T-helper 2 cell treated with Interferon-gamma antibody and Interleukin-4, amounts not matched to agents 5 μg/mL and 100 μg/mL, for 36 hours (primary cell): ENCODE measurements around the gene CCPG1.
A peak's percentile ranks its signal among the peaks of the same experiment; 100 is the strongest.
"Not testable (repeated sequence)": the region's sequence is repeated elsewhere in the genome, so short reads cannot be mapped to it uniquely, and the experiment has no call there.

ENCODE experiments used
- DNase-seq: peaks from one replicate; pipeline ENCODE4 v3.0.0; 2021; ENCODE audit warnings: low spot score
- H3K27ac Mint-ChIP-seq: one replicate; pipeline ENCODE4 v1.8.0; 2021; ENCODE audit warnings: mild to moderate bottlenecking, mixed read lengths
- H3K27me3 Mint-ChIP-seq: one replicate; pipeline ENCODE4 v1.8.0; 2021; ENCODE audit warnings: low read depth, mixed read lengths
- H3K36me3 Mint-ChIP-seq: one replicate; pipeline ENCODE4 v1.8.0; 2021; ENCODE audit warnings: low read depth, mixed read lengths
- H3K4me1 Mint-ChIP-seq: one replicate; pipeline ENCODE4 v1.8.0; 2021; ENCODE audit warnings: low read depth, mixed read lengths
- H3K4me3 Mint-ChIP-seq: one replicate; pipeline ENCODE4 v1.8.0; 2022; ENCODE audit warnings: mild to moderate bottlenecking, moderate library complexity, mixed read lengths
- H3K9me3 Mint-ChIP-seq: one replicate; pipeline ENCODE4 v1.8.0; 2021; ENCODE audit warnings: mixed read lengths

Gene CCPG1

GRCh38 chr15:55403531-55403930, 4.6 kb downstream of the CCPG1 start:
- no peak for DNase-seq
- peak overlapping the region; percentile 51 for H3K4me3 Mint-ChIP-seq

GRCh38 chr15:55402707-55403106, 5.5 kb downstream of the CCPG1 start:
- Mint-ChIP-seq H3K9me3 (no peaks in the 10 kb centered on the region), H3K4me3 (peak overlapping the region; percentile 30), H3K27me3 (no peaks in the 10 kb centered on the region), H3K36me3 (peaks cover 7% of the 10 kb centered on the region), H3K27ac (peak overlapping the region; percentile 53), H3K4me1 (peaks cover 32% of the 10 kb centered on the region)
- DNase-seq = no peak

More at GRCh38 chr15:55403531-55403930, 4.6 kb downstream of the CCPG1 start:
- H3K27ac Mint-ChIP-seq = peak overlapping the region; percentile 29
- H3K4me1 Mint-ChIP-seq = peaks cover 34% of the 10 kb centered on the region
- no peaks in the 10 kb centered on the region for H3K9me3 Mint-ChIP-seq
- H3K27me3 Mint-ChIP-seq = no peaks in the 10 kb centered on the region
- H3K36me3 Mint-ChIP-seq = peaks cover 7% of the 10 kb centered on the region

- Mint-ChIP-seq H3K4me1 (peaks cover 27% of the 10 kb centered on the region), H3K4me3 (no peak overlapping the region), H3K27ac (no peak overlapping the region)
Observed at GRCh38 chr15:55401786-55402246, 6.3 kb downstream of the CCPG1 start.

GRCh38 chr15:55400050-55400449, 8.1 kb downstream of the CCPG1 start:
- not testable (repeated sequence) for H3K4me3 Mint-ChIP-seq, H3K27ac Mint-ChIP-seq, H3K9me3 Mint-ChIP-seq, H3K27me3 Mint-ChIP-seq, DNase-seq
- Mint-ChIP-seq H3K4me1 (peaks cover 27% of the 10 kb centered on the region), H3K36me3 (peaks cover 16% of the 10 kb centered on the region)

More at GRCh38 chr15:55401786-55402246, 6.3 kb downstream of the CCPG1 start:
- Mint-ChIP-seq H3K9me3 (no peaks in the 10 kb centered on the region), H3K36me3 (peaks cover 9% of the 10 kb centered on the region), H3K27me3 (no peaks in the 10 kb centered on the region)
- DNase-seq = no peak

- H3K4me3 Mint-ChIP-seq = no peak overlapping the region
- peaks cover 16% of the 10 kb centered on the region for H3K36me3 Mint-ChIP-seq
- H3K9me3 Mint-ChIP-seq = peaks cover 4% of the 10 kb centered on the region
- no peak for DNase-seq
- no peaks in the 10 kb centered on the region for H3K27me3 Mint-ChIP-seq
- H3K4me1 Mint-ChIP-seq = peaks cover 16% of the 10 kb centered on the region
- no peak overlapping the region for H3K27ac Mint-ChIP-seq
Observed at GRCh38 chr15:55398243-55398642, 9.9 kb downstream of the CCPG1 start.

GRCh38 chr15:55394694-55395093, 13.5 kb downstream of the CCPG1 start:
- no peak overlapping the region for H3K27ac Mint-ChIP-seq
- no peak for DNase-seq
- no peaks in the 10 kb centered on the region for H3K4me1 Mint-ChIP-seq
- H3K4me3 Mint-ChIP-seq = no peak overlapping the region
- peaks cover 12% of the 10 kb centered on the region for H3K36me3 Mint-ChIP-seq
- H3K27me3 Mint-ChIP-seq = no peaks in the 10 kb centered on the region
- H3K9me3 Mint-ChIP-seq = peaks cover 4% of the 10 kb centered on the region

- Mint-ChIP-seq H3K36me3 (peaks cover 5% of the 10 kb centered on the region), H3K4me3 (no peak overlapping the region), H3K27me3 (no peaks in the 10 kb centered on the region), H3K4me1 (peaks cover 2% of the 10 kb centered on the region), H3K27ac (no peak overlapping the region), H3K9me3 (no peaks in the 10 kb centered on the region)
- DNase-seq = no peak
Observed at GRCh38 chr15:55389264-55389607, 18.9 kb downstream of the CCPG1 start.

GRCh38 chr15:55387027-55387426, 21.1 kb downstream of the CCPG1 start:
- H3K27me3 Mint-ChIP-seq = no peaks in the 10 kb centered on the region
- no peaks in the 10 kb centered on the region for H3K9me3 Mint-ChIP-seq
- no peak overlapping the region for H3K4me3 Mint-ChIP-seq
- no peak for DNase-seq
- no peak overlapping the region for H3K27ac Mint-ChIP-seq
- H3K4me1 Mint-ChIP-seq = peaks cover 2% of the 10 kb centered on the region
- H3K36me3 Mint-ChIP-seq = peaks cover 15% of the 10 kb centered on the region

- Mint-ChIP-seq H3K9me3 (no peaks in the 10 kb centered on the region), H3K27ac (no peak overlapping the region), H3K27me3 (no peaks in the 10 kb centered on the region), H3K36me3 (peaks cover 18% of the 10 kb centered on the region), H3K4me3 (no peak overlapping the region), H3K4me1 (no peaks in the 10 kb centered on the region)
- no peak for DNase-seq
Observed at GRCh38 chr15:55383687-55384086, 24.5 kb downstream of the CCPG1 start.

- H3K4me1 Mint-ChIP-seq = no peaks in the 10 kb centered on the region
- peaks cover 15% of the 10 kb centered on the region for H3K36me3 Mint-ChIP-seq
Observed at GRCh38 chr15:55381595-55381994, 26.6 kb downstream of the CCPG1 start.

GRCh38 chr15:55379095-55379494, 29.1 kb downstream of the CCPG1 start:
- Mint-ChIP-seq H3K4me3 (no peak overlapping the region), H3K4me1 (no peaks in the 10 kb centered on the region), H3K27me3 (no peaks in the 10 kb centered on the region), H3K27ac (no peak overlapping the region), H3K36me3 (peaks cover 13% of the 10 kb centered on the region), H3K9me3 (no peaks in the 10 kb centered on the region)
- DNase-seq = no peak

More at GRCh38 chr15:55381595-55381994, 26.6 kb downstream of the CCPG1 start:
- Mint-ChIP-seq H3K27ac (no peak overlapping the region), H3K4me3 (no peak overlapping the region), H3K9me3 (no peaks in the 10 kb centered on the region), H3K27me3 (no peaks in the 10 kb centered on the region)
- no peak for DNase-seq

GRCh38 chr15:55372701-55373440, 35.3 kb downstream of the CCPG1 start:
- H3K4me3 Mint-ChIP-seq = no peak overlapping the region
- no peaks in the 10 kb centered on the region for H3K27me3 Mint-ChIP-seq
- no peak overlapping the region for H3K27ac Mint-ChIP-seq
- H3K36me3 Mint-ChIP-seq = peaks cover 7% of the 10 kb centered on the region
- DNase-seq = no peak
- no peaks in the 10 kb centered on the region for H3K9me3 Mint-ChIP-seq
- peaks cover 7% of the 10 kb centered on the region for H3K4me1 Mint-ChIP-seq

GRCh38 chr15:55366981-55367380, 41.2 kb downstream of the CCPG1 start:
- H3K9me3 Mint-ChIP-seq = no peaks in the 10 kb centered on the region
- H3K27ac Mint-ChIP-seq = no peak overlapping the region
- H3K4me1 Mint-ChIP-seq = no peaks in the 10 kb centered on the region
- H3K27me3 Mint-ChIP-seq = no peaks in the 10 kb centered on the region
- peaks cover 6% of the 10 kb centered on the region for H3K36me3 Mint-ChIP-seq
- H3K4me3 Mint-ChIP-seq = no peak overlapping the region
- no peak for DNase-seq

GRCh38 chr15:55362641-55363040, 45.5 kb downstream of the CCPG1 start:
- H3K27me3 Mint-ChIP-seq = no peaks in the 10 kb centered on the region
- H3K36me3 Mint-ChIP-seq = peaks cover 5% of the 10 kb centered on the region
- no peak overlapping the region for H3K27ac Mint-ChIP-seq
- DNase-seq = no peak
- no peaks in the 10 kb centered on the region for H3K4me1 Mint-ChIP-seq
- no peak overlapping the region for H3K4me3 Mint-ChIP-seq
- no peaks in the 10 kb centered on the region for H3K9me3 Mint-ChIP-seq

- no peak overlapping the region for H3K4me3 Mint-ChIP-seq
- no peak overlapping the region for H3K27ac Mint-ChIP-seq
- no peaks in the 10 kb centered on the region for H3K27me3 Mint-ChIP-seq
- no peaks in the 10 kb centered on the region for H3K9me3 Mint-ChIP-seq
- no peak for DNase-seq
- peaks cover 12% of the 10 kb centered on the region for H3K36me3 Mint-ChIP-seq
- H3K4me1 Mint-ChIP-seq = no peaks in the 10 kb centered on the region
Observed at GRCh38 chr15:55361048-55361447, 47.1 kb downstream of the CCPG1 start.
